HG03159 (cell line): ENCODE results near the gene RBP2.
"Not testable (repeated sequence)": the region's sequence is repeated elsewhere in the genome, so short reads cannot be mapped to it uniquely, and the experiment has no call there.

Source experiments
- ATAC-seq: cut with Tn5 transposase; IDR thresholded peaks from one replicate; pipeline ENCODE4 v1.9.1; 2021; ENCODE audit warnings: mild to moderate bottlenecking, moderate library complexity; ENCODE audit not compliant: unreplicated experiment

The RBP2 gene

GRCh38 chr3:139447486-139447885 lies 28.8 kb downstream of the RBP2 start:
- no peak for ATAC-seq

GRCh38 chr3:139444446-139444845 lies 31.9 kb downstream of the RBP2 start:
- no peak for ATAC-seq

GRCh38 chr3:139443186-139443585 lies 33.1 kb downstream of the RBP2 start:
- ATAC-seq: no peak

GRCh38 chr3:139441656-139442055 lies 34.7 kb downstream of the RBP2 start:
- no peak for ATAC-seq

GRCh38 chr3:139440639-139441556 lies 35.4 kb downstream of the RBP2 start:
- no peak for ATAC-seq

- no peak for ATAC-seq
Measured at GRCh38 chr3:139439278-139439677, 37.0 kb downstream of the RBP2 start.

GRCh38 chr3:139434764-139435307 lies 41.5 kb downstream of the RBP2 start:
- no peak for ATAC-seq

- ATAC-seq: no peak
Measured at GRCh38 chr3:139434228-139434627, 42.1 kb downstream of the RBP2 start.

- no peak for ATAC-seq
Measured at GRCh38 chr3:139433089-139433488, 43.2 kb downstream of the RBP2 start.

GRCh38 chr3:139430493-139430892 lies 45.8 kb downstream of the RBP2 start:
- no peak for ATAC-seq

- peak; percentile 91 for ATAC-seq
Measured at GRCh38 chr3:139427283-139428060, 48.8 kb downstream of the RBP2 start.

- ATAC-seq: no peak
Measured at GRCh38 chr3:139425745-139426400, 50.4 kb downstream of the RBP2 start.

GRCh38 chr3:139423232-139423631 lies 53.1 kb downstream of the RBP2 start:
- no peak for ATAC-seq

- ATAC-seq: no peak
Measured at GRCh38 chr3:139421460-139421859, 54.9 kb downstream of the RBP2 start.

- ATAC-seq: no peak
Measured at GRCh38 chr3:139421040-139421439, 55.3 kb downstream of the RBP2 start.

GRCh38 chr3:139418144-139418543 lies 58.2 kb downstream of the RBP2 start:
- ATAC-seq: no peak

- no peak for ATAC-seq
Measured at GRCh38 chr3:139416275-139416674, 60.0 kb downstream of the RBP2 start.

GRCh38 chr3:139414608-139415224 lies 61.6 kb downstream of the RBP2 start:
- ATAC-seq: no peak

- not testable (repeated sequence) for ATAC-seq
Measured at GRCh38 chr3:139412891-139413290, 63.4 kb downstream of the RBP2 start.
